ENCODE results near the gene ULK4.

The ULK4 gene

DNA sequence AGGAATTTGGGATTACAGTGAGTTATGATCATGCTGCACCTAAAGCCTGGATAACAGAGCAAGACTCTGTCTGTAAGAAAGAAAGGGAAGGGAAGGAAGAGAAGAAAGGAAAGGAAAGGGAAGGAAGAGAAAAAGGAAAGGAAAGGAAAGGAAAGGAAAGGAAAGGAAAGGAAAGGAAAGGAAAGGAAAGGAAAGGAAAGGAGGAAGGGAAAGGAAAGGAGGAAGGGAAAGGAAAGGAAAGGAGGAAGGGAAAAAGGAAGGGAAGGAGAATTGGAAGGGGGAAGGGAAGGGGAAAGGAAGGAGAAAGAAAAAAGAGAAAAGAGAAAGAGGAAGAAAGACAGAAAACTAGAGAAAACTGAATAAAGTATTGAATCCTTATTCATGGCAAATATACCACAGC is 359.8 kb downstream of the ULK4 start:
- H3K9ac ChIP-seq (ENCODE audit: low read length in 5 of 5) = no peak overlapping the region
- H3K27ac ChIP-seq (ENCODE audit: low read depth, low read length) = no peak overlapping the region
- no peak overlapping the region for H3K4me3 ChIP-seq (ENCODE audit: low read depth in 1 of 5, low read length in 5 of 5)
- peaks cover 0 to 7% (median 0%) of the 10 kb centered on the region in 5 donors for H3K4me1 ChIP-seq (ENCODE audit: control insufficient read depth in 5 of 5, insufficient read depth in 5 of 5, low read length in 5 of 5)
- no peaks in the 10 kb centered on the region for H3K27me3 ChIP-seq (ENCODE audit: control insufficient read depth in 5 of 5, insufficient read depth in 4 of 5, low read length in 5 of 5)
- H3K9me3 ChIP-seq (ENCODE audit: control insufficient read depth in 5 of 5, low read length in 5 of 5) = no peaks in the 10 kb centered on the region
- no peaks in the 10 kb centered on the region for H3K36me3 ChIP-seq (ENCODE audit: control insufficient read depth in 5 of 5, insufficient read depth in 5 of 5, low read length in 5 of 5)

DNA sequence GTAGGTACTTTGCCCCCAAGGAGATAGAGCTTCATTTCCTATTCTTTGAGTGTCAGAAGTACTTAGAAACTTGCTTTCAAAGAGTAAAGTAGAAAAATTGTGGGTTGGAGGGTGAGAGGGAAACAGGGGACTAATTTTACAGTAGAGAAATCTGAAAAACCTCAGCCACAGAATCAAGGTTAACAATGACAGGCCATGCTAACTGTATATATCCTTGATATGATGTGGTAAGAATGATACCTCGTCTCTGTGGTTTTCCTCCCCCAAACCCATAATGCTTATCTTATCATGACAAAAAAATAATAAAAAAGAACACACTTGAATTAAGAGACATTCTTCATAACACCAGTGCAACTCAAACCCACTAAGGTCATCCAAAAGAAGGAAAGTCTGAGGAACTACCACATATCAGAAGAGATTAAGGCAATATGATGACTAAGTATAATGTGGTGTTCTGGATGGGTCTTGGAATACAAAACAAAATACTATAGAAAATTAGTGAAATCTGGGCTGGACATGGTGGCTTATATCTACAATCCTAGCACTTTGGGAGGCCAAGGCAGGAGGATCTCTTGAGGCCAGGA is 360.4 kb downstream of the ULK4 start:
- H3K36me3 ChIP-seq (ENCODE audit: control insufficient read depth in 5 of 5, insufficient read depth in 5 of 5, low read length in 5 of 5) = no peaks in the 10 kb centered on the region
- H3K4me3 ChIP-seq (ENCODE audit: low read depth in 1 of 5, low read length in 5 of 5) = no peak overlapping the region
- H3K4me1 ChIP-seq (ENCODE audit: control insufficient read depth in 5 of 5, insufficient read depth in 5 of 5, low read length in 5 of 5) = peaks cover 0 to 7% (median 0%) of the 10 kb centered on the region in 5 donors
- H3K27me3 ChIP-seq (ENCODE audit: control insufficient read depth in 5 of 5, insufficient read depth in 4 of 5, low read length in 5 of 5) = no peaks in the 10 kb centered on the region
- H3K27ac ChIP-seq (ENCODE audit: low read depth, low read length) = no peak overlapping the region
- H3K9ac ChIP-seq (ENCODE audit: low read length in 5 of 5) = no peak overlapping the region
- H3K9me3 ChIP-seq (ENCODE audit: control insufficient read depth in 5 of 5, low read length in 5 of 5) = no peaks in the 10 kb centered on the region

DNA sequence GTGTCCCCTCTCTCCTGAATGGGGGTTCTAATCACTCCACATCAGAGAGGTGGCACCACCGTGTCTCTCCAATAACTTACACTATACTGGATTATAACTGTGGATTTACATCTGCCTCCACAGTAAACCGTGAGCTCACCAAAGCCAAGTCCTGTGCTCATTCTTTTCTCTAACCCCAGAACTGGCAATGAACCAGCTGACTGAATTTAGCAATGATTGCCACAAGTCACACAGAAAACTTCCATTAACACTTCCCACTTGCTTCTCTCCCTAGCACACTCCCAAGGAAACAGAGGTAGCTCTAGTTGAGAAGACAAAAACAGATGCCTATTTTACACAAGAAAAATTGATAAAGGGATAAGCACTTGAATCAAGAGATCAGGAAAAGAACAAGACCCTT is 361.3 kb downstream of the ULK4 start:
- Histone ChIP-seq H3K27ac (ENCODE audit: low read depth, low read length) (no peak overlapping the region), H3K27me3 (ENCODE audit: control insufficient read depth in 5 of 5, insufficient read depth in 4 of 5, low read length in 5 of 5) (no peaks in the 10 kb centered on the region), H3K9me3 (ENCODE audit: control insufficient read depth in 5 of 5, low read length in 5 of 5) (no peaks in the 10 kb centered on the region), H3K9ac (ENCODE audit: low read length in 5 of 5) (no peak overlapping the region), H3K4me3 (ENCODE audit: low read depth in 1 of 5, low read length in 5 of 5) (no peak overlapping the region), H3K4me1 (ENCODE audit: control insufficient read depth in 5 of 5, insufficient read depth in 5 of 5, low read length in 5 of 5) (peaks cover 0 to 7% (median 0%) of the 10 kb centered on the region in 5 donors), H3K36me3 (ENCODE audit: control insufficient read depth in 5 of 5, insufficient read depth in 5 of 5, low read length in 5 of 5) (no peaks in the 10 kb centered on the region)

DNA sequence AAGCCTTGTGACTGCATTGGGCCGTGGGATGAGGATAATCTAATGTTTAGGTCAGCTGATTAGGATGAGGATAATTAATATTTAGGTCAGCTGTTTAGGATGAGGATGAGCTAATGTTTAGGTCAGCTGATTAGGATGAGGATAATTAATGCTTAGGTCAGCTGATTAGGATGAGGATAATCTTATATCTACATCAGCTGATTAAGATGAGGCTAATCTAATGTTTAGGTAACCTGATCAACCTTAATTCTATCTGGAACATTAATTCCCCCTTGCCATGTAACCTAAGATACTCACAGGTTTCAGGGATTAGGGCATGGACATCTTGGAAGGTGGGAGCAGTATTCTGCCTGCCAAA is 362.8 kb downstream of the ULK4 start:
- no peak overlapping the region for H3K27ac ChIP-seq (ENCODE audit: low read depth, low read length)
- no peaks in the 10 kb centered on the region for H3K9me3 ChIP-seq (ENCODE audit: control insufficient read depth in 5 of 5, low read length in 5 of 5)
- no peaks in the 10 kb centered on the region for H3K36me3 ChIP-seq (ENCODE audit: control insufficient read depth in 5 of 5, insufficient read depth in 5 of 5, low read length in 5 of 5)
- H3K27me3 ChIP-seq (ENCODE audit: control insufficient read depth in 5 of 5, insufficient read depth in 4 of 5, low read length in 5 of 5) = no peaks in the 10 kb centered on the region
- H3K4me3 ChIP-seq (ENCODE audit: low read depth in 1 of 5, low read length in 5 of 5) = no peak overlapping the region
- no peak overlapping the region for H3K9ac ChIP-seq (ENCODE audit: low read length in 5 of 5)
- peaks cover 0 to 7% (median 0%) of the 10 kb centered on the region in 5 donors for H3K4me1 ChIP-seq (ENCODE audit: control insufficient read depth in 5 of 5, insufficient read depth in 5 of 5, low read length in 5 of 5)

DNA sequence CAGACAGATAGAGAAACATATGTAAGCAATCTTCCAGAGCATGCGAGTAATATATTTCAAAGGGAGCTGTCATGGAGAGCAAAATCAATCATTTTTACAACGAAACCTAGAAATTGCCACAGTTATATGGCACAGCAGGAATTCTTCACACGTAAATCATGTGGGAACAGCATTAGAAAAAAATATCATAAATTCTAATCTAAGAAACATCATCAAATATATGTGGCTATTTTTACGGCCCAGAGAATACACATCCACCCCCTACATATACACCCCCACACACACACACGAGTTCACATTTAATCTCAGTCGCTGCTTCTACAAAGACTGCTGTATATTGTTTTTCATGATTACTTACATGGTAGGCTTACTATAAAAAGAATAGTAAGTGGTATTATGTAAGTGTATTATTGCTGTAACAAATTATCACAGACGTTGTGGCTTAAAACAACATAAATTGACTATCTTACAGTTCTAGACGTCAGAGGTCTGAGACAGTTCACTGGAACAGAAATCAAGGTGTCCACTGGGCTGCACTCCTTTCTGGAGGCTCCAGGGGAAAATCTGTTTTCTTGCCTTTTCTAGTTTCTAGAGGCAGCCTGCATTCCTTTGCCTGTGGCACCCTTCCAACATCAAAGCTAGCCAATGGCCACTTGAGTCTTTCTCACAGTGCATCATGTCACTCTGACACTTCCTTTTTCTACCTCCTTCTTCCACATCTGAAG is 363.3 kb downstream of the ULK4 start:
- H3K4me3 ChIP-seq (ENCODE audit: low read depth in 1 of 5, low read length in 5 of 5) = peak overlapping the region in 1 of 5 donors; percentile 9
- H3K9me3 ChIP-seq (ENCODE audit: control insufficient read depth in 5 of 5, low read length in 5 of 5) = no peaks in the 10 kb centered on the region
- no peaks in the 10 kb centered on the region for H3K27me3 ChIP-seq (ENCODE audit: control insufficient read depth in 5 of 5, insufficient read depth in 4 of 5, low read length in 5 of 5)
- no peak overlapping the region for H3K27ac ChIP-seq (ENCODE audit: low read depth, low read length)
- no peak overlapping the region for H3K9ac ChIP-seq (ENCODE audit: low read length in 5 of 5)
- H3K4me1 ChIP-seq (ENCODE audit: control insufficient read depth in 5 of 5, insufficient read depth in 5 of 5, low read length in 5 of 5) = peaks cover 0 to 7% (median 0%) of the 10 kb centered on the region in 5 donors
- H3K36me3 ChIP-seq (ENCODE audit: control insufficient read depth in 5 of 5, insufficient read depth in 5 of 5, low read length in 5 of 5) = no peaks in the 10 kb centered on the region

DNA sequence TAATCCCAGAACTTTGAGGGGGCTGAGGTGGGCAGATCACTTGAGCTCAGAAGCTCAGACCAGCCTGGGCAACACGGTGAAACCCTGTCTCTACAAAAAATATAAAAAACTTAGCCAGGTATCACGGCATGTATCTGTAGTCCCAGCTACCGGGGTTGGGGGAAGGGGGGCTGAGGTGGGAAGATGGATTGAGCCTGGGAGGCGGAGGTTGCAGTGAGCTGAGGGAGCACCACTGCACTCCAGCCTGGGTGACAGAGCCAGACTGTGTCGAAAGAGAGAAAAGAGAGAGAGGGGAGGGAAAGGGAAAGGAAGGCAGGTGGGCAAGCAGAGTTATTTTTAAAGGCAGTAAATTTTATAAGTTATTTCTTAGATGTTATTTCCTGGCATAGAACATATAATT is 368.1 kb downstream of the ULK4 start:
- Histone ChIP-seq H3K9me3 (ENCODE audit: control insufficient read depth in 5 of 5, low read length in 5 of 5) (no peaks in the 10 kb centered on the region), H3K9ac (ENCODE audit: low read length in 5 of 5) (no peak overlapping the region), H3K27me3 (ENCODE audit: control insufficient read depth in 5 of 5, insufficient read depth in 4 of 5, low read length in 5 of 5) (no peaks in the 10 kb centered on the region), H3K27ac (ENCODE audit: low read depth, low read length) (no peak overlapping the region), H3K36me3 (ENCODE audit: control insufficient read depth in 5 of 5, insufficient read depth in 5 of 5, low read length in 5 of 5) (no peaks in the 10 kb centered on the region), H3K4me3 (ENCODE audit: low read depth in 1 of 5, low read length in 5 of 5) (no peak overlapping the region), H3K4me1 (ENCODE audit: control insufficient read depth in 5 of 5, insufficient read depth in 5 of 5, low read length in 5 of 5) (peaks cover 0 to 7% (median 0%) of the 10 kb centered on the region in 5 donors)

DNA sequence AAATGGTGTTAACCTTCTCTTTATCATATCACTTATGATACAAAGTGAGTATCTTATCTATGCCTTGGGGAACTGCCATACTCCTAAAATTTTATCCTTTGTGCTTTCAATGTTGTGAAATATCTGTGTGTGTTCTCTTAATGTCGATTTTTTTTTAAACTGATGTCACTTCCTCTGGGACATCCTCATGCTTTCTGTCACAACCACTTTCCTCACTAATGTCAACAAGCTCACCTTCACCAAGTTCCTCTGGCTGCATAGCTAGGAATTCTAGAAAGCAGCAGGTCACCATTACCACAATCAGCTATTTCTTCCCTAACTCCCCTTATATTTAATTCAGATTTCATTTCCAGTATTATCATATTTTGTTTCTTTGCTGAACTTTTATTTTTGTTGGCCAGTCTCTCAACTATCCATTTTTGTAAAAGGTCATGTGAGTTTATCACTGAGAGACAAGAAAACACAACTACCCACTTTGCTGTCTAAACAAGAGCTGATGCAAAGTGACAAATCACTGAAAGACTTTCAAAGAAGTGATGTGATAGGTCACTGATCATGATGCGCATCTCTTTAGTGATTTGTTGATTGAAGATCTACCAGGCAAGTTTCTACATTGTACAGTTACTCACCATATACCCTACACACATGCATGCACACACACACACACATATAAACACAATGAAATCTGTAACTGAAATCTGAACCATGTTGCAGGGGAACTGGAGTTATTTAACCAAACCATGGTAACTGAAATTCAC is 369.0 kb downstream of the ULK4 start:
- Histone ChIP-seq H3K9me3 (ENCODE audit: control insufficient read depth in 5 of 5, low read length in 5 of 5) (no peaks in the 10 kb centered on the region), H3K36me3 (ENCODE audit: control insufficient read depth in 5 of 5, insufficient read depth in 5 of 5, low read length in 5 of 5) (no peaks in the 10 kb centered on the region), H3K27me3 (ENCODE audit: control insufficient read depth in 5 of 5, insufficient read depth in 4 of 5, low read length in 5 of 5) (no peaks in the 10 kb centered on the region), H3K4me1 (ENCODE audit: control insufficient read depth in 5 of 5, insufficient read depth in 5 of 5, low read length in 5 of 5) (peaks cover 0 to 12% (median 0%) of the 10 kb centered on the region in 5 donors), H3K4me3 (ENCODE audit: low read depth in 1 of 5, low read length in 5 of 5) (no peak overlapping the region), H3K9ac (ENCODE audit: low read length in 5 of 5) (no peak overlapping the region), H3K27ac (ENCODE audit: low read depth, low read length) (no peak overlapping the region)

DNA sequence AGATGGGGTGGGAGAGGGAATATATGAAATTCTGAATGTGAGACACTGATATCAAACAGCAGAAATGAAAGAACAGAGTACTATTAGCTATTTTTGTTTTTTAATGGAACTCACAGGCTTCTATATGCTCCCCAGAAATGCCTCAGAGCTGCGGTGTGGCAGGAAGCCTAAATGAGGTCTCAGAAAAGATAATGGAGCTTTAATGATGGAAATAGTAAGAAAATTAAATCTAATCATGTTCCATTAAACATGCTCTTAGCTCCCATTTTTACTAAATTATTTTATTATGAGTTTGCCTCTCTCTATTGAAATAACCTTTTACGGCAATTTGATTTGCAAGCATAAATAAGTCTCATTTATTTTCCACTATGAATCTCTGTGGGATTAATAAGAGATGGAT is 378.9 kb downstream of the ULK4 start:
- Histone ChIP-seq H3K9ac (ENCODE audit: low read length in 5 of 5) (no peak overlapping the region), H3K36me3 (ENCODE audit: control insufficient read depth in 5 of 5, insufficient read depth in 5 of 5, low read length in 5 of 5) (no peaks in the 10 kb centered on the region), H3K4me1 (ENCODE audit: control insufficient read depth in 5 of 5, insufficient read depth in 5 of 5, low read length in 5 of 5) (peaks cover 0 to 2% (median 0%) of the 10 kb centered on the region in 5 donors), H3K27me3 (ENCODE audit: control insufficient read depth in 5 of 5, insufficient read depth in 4 of 5, low read length in 5 of 5) (no peaks in the 10 kb centered on the region), H3K9me3 (ENCODE audit: control insufficient read depth in 5 of 5, low read length in 5 of 5) (no peaks in the 10 kb centered on the region), H3K27ac (ENCODE audit: low read depth, low read length) (no peak overlapping the region), H3K4me3 (ENCODE audit: low read depth in 1 of 5, low read length in 5 of 5) (no peak overlapping the region)

DNA sequence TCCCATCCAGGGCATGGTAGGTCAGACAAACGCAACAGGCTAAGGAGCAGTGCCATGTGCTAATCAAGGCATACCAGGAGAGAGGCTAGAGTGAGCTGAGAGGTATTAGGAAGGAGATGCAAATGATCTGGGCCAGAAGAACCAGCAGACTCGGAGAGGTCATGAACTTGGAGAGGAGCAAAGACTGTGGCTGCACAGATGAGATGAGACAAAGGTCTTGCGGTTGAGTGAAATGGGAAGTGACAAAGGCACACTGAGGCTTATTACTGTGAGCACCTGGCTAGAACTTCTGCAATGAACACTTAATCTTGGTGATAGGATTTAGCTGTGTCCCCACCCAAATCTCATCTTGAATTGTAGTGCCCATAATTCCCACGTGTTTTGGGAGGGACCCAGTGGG is 380.2 kb downstream of the ULK4 start:
- Histone ChIP-seq H3K4me3 (ENCODE audit: low read depth in 1 of 5, low read length in 5 of 5) (no peak overlapping the region), H3K9ac (ENCODE audit: low read length in 5 of 5) (no peak overlapping the region), H3K9me3 (ENCODE audit: control insufficient read depth in 5 of 5, low read length in 5 of 5) (no peaks in the 10 kb centered on the region), H3K36me3 (ENCODE audit: control insufficient read depth in 5 of 5, insufficient read depth in 5 of 5, low read length in 5 of 5) (no peaks in the 10 kb centered on the region), H3K27ac (ENCODE audit: low read depth, low read length) (no peak overlapping the region), H3K27me3 (ENCODE audit: control insufficient read depth in 5 of 5, insufficient read depth in 4 of 5, low read length in 5 of 5) (no peaks in the 10 kb centered on the region), H3K4me1 (ENCODE audit: control insufficient read depth in 5 of 5, insufficient read depth in 5 of 5, low read length in 5 of 5) (peaks cover 0 to 2% (median 0%) of the 10 kb centered on the region in 5 donors)

DNA sequence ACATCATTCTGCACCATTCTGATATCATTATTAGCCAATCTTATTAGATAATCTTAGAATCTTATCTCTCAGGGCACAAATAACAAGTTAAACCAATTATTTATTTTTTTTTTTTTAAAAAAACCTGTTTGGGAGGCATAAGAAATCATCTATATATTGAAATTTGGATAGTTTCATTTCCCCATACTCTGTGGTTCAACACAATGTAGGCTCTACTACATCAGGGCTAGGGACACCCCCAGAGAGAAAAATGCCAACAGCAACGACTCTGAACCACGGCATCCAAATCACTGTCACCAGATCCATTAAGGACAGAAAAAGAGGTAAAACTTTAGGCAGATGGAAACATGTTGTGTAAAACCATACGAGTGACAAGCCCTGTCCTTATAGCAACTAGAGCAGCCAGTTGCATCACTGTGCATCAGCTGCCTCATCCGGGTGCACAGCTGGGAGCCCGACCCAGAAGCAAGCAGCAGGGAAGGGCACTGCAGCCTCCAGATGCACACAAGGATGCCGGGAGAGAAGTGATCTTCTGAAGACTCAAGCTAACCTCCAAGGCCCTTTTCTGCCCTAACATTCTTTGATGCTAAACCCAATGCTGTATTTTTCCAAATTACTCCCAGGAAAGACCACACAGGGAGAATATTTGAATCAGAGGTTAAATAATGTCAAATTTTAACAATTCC is 381.5 kb downstream of the ULK4 start:
- Histone ChIP-seq H3K4me3 (ENCODE audit: low read depth in 1 of 5, low read length in 5 of 5) (no peak overlapping the region), H3K27ac (ENCODE audit: low read depth, low read length) (no peak overlapping the region), H3K27me3 (ENCODE audit: control insufficient read depth in 5 of 5, insufficient read depth in 4 of 5, low read length in 5 of 5) (no peaks in the 10 kb centered on the region), H3K4me1 (ENCODE audit: control insufficient read depth in 5 of 5, insufficient read depth in 5 of 5, low read length in 5 of 5) (peaks cover 0 to 11% (median 8%) of the 10 kb centered on the region in 5 donors), H3K36me3 (ENCODE audit: control insufficient read depth in 5 of 5, insufficient read depth in 5 of 5, low read length in 5 of 5) (no peaks in the 10 kb centered on the region), H3K9me3 (ENCODE audit: control insufficient read depth in 5 of 5, low read length in 5 of 5) (no peaks in the 10 kb centered on the region), H3K9ac (ENCODE audit: low read length in 5 of 5) (no peak overlapping the region)
